ENCODE results near the gene LGI2.

Gene LGI2

GRCh38 chr4:24965627-24966026, 65.1 kb downstream of the LGI2 start:
- no peak for DNase-seq

GRCh38 chr4:24963277-24963676, 67.5 kb downstream of the LGI2 start:
- no peak for DNase-seq

GRCh38 chr4:24957886-24958285, 72.9 kb downstream of the LGI2 start:
- DNase-seq: no peak

GRCh38 chr4:24956763-24957162, 74.0 kb downstream of the LGI2 start:
- DNase-seq: no peak

GRCh38 chr4:24956091-24956490, 74.7 kb downstream of the LGI2 start:
- no peak for DNase-seq

GRCh38 chr4:24952667-24953066, 78.1 kb downstream of the LGI2 start:
- no peak for DNase-seq

- DNase-seq: no peak
These were observed 80.8 kb downstream of the LGI2 start for GRCh38 chr4:24949970-24950369.

Data from NCI-H187 (cell line).